SU-DHL-6 (cell line): ENCODE data around the gene DCAF12.

Experiments used
- CTCF ChIP-seq: fragments of 200-600 bp; sonication (generic); IDR thresholded peaks from one replicate; pipeline ENCODE4 v1.5.1; 2017; ENCODE audit warnings: antibody characterized with exemption, mild to moderate bottlenecking, low read length, moderate library complexity; ENCODE audit not compliant: insufficient read depth, poor library complexity, severe bottlenecking
- EZH2phosphoT487 ChIP-seq: fragments of 200-600 bp; sonication (generic), shearing (Covaris generic); conservative IDR thresholded peaks from 2 replicates; pipeline ENCODE4 v1.6.1; 2018; ENCODE audit warnings: mild to moderate bottlenecking, antibody characterized with exemption, low read length, moderate library complexity, mixed read lengths

GRCh38 chr9:34036625-34037024 is 89.9 kb downstream of the DCAF12 start:
- TF ChIP-seq CTCF (no peak), EZH2phosphoT487 (no peak)
